HCT116 (cell line): ENCODE results near the gene FTO. TPM values are rescaled to one million over a fixed set of nuclear protein-coding genes. Genes with fewer than 3 reads are reported as not detected.

ENCODE experiments used
- ATAC-seq: fragments of 200-7000 bp; cut with Tn5 transposase; 2 replicates; pipeline ENCODE4 v1.9.1; 2020; ENCODE audit warnings: mild to moderate bottlenecking, moderate library complexity
- BruUV-seq: library from RNA; stranded (reverse); fragments of 400-500 nt; replicated peaks from 2 replicates; lab custom pipeline; 2021; lab: Mats Ljungman, UMichigan
- CTCF ChIA-PET: fragments of 300-600 bp; sonication (Branson Sonifier 250); formaldehyde crosslinking; loops from one replicate; lab custom pipeline; 2021; ENCODE audit warnings: antibody characterized with exemption; lab: Charles Lee
- POLR2A ChIA-PET: fragments of 300-600, 350-600 bp; sonication (Branson Sonifier 250); formaldehyde crosslinking; loops from one replicate; lab custom pipeline; 2021; ENCODE audit warnings: antibody characterized with exemption; lab: Charles Lee
- RAD21 ChIA-PET, 2 experiments: fragments of 300-600 bp; sonication (Branson Sonifier 250); formaldehyde crosslinking; loops; one replicate each; lab custom pipeline; 2023; ENCODE audit warnings: low total read pairs in 2 of 2; ENCODE audit not compliant: uncharacterized antibody in 2 of 2, unreplicated experiment in 2 of 2, low non-redundant PET in 1 of 2; lab: Charles Lee
- DNase-seq: peaks from one replicate; pipeline ENCODE4 v3.0.0-alpha.2; 2010; ENCODE audit warnings: low read depth, low spot score
- H2AFZ ChIP-seq: fragments of 200-600 bp; shearing (Covaris generic), sonication (generic); 2 replicates; pipeline ENCODE4 v1.6.1; 2017; ENCODE audit warnings: low read depth, mixed run types, mixed read lengths, antibody characterized with exemption, low read length; ENCODE audit not compliant: poor library complexity, severe bottlenecking
- H3K27ac ChIP-seq: 2 replicates; pipeline ENCODE4 v1.5.1; 2012; ENCODE audit warnings: low read depth, low read length
- H3K27me3 ChIP-seq: fragments of 200-600 bp; sonication (generic); 2 replicates; pipeline ENCODE4 v1.6.1; 2016; ENCODE audit warnings: mixed run types, low read length, mixed read lengths; ENCODE audit not compliant: insufficient read depth
- H3K36me3 ChIP-seq, 2 experiments: fragments of 200-500 bp in 1 of 2; fragments of 200-600 bp in 1 of 2; sonication (Bioruptor generic) in 1 of 2; sonication (generic) in 1 of 2; 2 replicates each; pipeline versions ENCODE4 v1.5.1 to v1.6.1; 2014 to 2016; ENCODE audit warnings: low read length in 2 of 2, inconsistent platforms in 1 of 2, mixed read lengths in 1 of 2, mixed run types in 1 of 2; ENCODE audit not compliant: insufficient read depth in 2 of 2, control insufficient read depth in 1 of 2
- H3K4me1 ChIP-seq, 2 experiments: fragments of 200-600 bp in 1 of 2; sonication (generic) in 1 of 2; 2 replicates each; pipeline versions ENCODE4 v1.5.1 to v1.6.1; 2012 to 2017; ENCODE audit warnings: low read length in 2 of 2, inconsistent platforms in 1 of 2, mild to moderate bottlenecking in 1 of 2, mixed read lengths in 1 of 2, mixed run types in 1 of 2, moderate library complexity in 1 of 2; ENCODE audit not compliant: insufficient read depth in 2 of 2, control insufficient read depth in 1 of 2
- H3K4me2 ChIP-seq: fragments of 200-600 bp; sonication (generic); 2 replicates; pipeline ENCODE4 v1.6.1; 2017; ENCODE audit warnings: mixed run types, low read length, mixed read lengths
- H3K4me3 ChIP-seq, 2 experiments: fragments of 200-600 bp in 1 of 2; sonication (generic) in 1 of 2; replicated peaks in 1 of 2; 2 replicates each; pipeline ENCODE4 v1.5.1; 2011 to 2016; ENCODE audit warnings: low read length in 2 of 2, control low read depth in 1 of 2, low read depth in 1 of 2, mild to moderate bottlenecking in 1 of 2, mixed read lengths in 1 of 2, mixed run types in 1 of 2
- H3K79me2 ChIP-seq: fragments of 200-600 bp; sonication (generic); 2 replicates; pipeline ENCODE4 v1.6.1; 2017; ENCODE audit warnings: mild to moderate bottlenecking, mixed run types, low read length, moderate library complexity, mixed read lengths; ENCODE audit not compliant: insufficient read depth
- H3K9ac ChIP-seq: fragments of 200-600 bp; sonication (generic); 2 replicates; pipeline ENCODE4 v1.6.1; 2016; ENCODE audit warnings: low read length, mixed read lengths
- H3K9me2 ChIP-seq: fragments of 200-600 bp; sonication (generic), shearing (Covaris generic); 2 replicates; pipeline ENCODE4 v1.6.1; 2017; ENCODE audit warnings: mixed run types, mild to moderate bottlenecking, moderate library complexity; ENCODE audit not compliant: insufficient read depth
- H3K9me3 ChIP-seq, 2 experiments: fragments of 200-500 bp in 1 of 2; fragments of 200-600 bp in 1 of 2; sonication (Bioruptor generic) in 1 of 2; sonication (generic) in 1 of 2; 2 replicates each; pipeline ENCODE4 v1.6.1; 2014 to 2017; ENCODE audit warnings: low read length in 2 of 2, mixed read lengths in 2 of 2, inconsistent platforms in 1 of 2, low read depth in 1 of 2, mild to moderate bottlenecking in 1 of 2, mixed run types in 1 of 2, moderate library complexity in 1 of 2; ENCODE audit not compliant: control insufficient read depth in 1 of 2, insufficient read depth in 1 of 2
- H4K20me1 ChIP-seq: fragments of 200-600 bp; sonication (generic), shearing (Covaris generic); 2 replicates; pipeline ENCODE4 v1.6.1; 2017; ENCODE audit warnings: mixed run types, mild to moderate bottlenecking, moderate library complexity; ENCODE audit not compliant: insufficient read depth
- CBX3 ChIP-seq: IDR thresholded peaks from 2 replicates; pipeline ENCODE4 v1.6.1; 2012; ENCODE audit warnings: low read depth
- EZH2 ChIP-seq: fragments of 200-600 bp; sonication (generic); IDR thresholded peaks from 2 replicates; pipeline ENCODE4 v1.6.1; 2017; ENCODE audit warnings: antibody characterized with exemption, mixed run types
- FOSL1 ChIP-seq: IDR thresholded peaks from 2 replicates; pipeline ENCODE4 v1.6.1; 2012; ENCODE audit warnings: low read depth
- MAX ChIP-seq: IDR thresholded peaks from 2 replicates; pipeline ENCODE4 v1.6.1; 2012
- POLR2A ChIP-seq: IDR thresholded peaks from 2 replicates; pipeline ENCODE4 v1.7.0; 2011; ENCODE audit warnings: borderline replicate concordance; ENCODE audit not compliant: insufficient read depth, insufficient read length; ENCODE audit errors: extremely low read depth
- POLR2AphosphoS5 ChIP-seq: IDR thresholded peaks from 2 replicates; pipeline ENCODE4 v1.6.1; 2011; ENCODE audit warnings: mild to moderate bottlenecking, low read depth, low read length, moderate library complexity
- SIN3A ChIP-seq: IDR thresholded peaks from 2 replicates; pipeline ENCODE4 v1.6.1; 2012; ENCODE audit warnings: low read depth
- SP1 ChIP-seq: IDR thresholded peaks from 2 replicates; pipeline ENCODE4 v1.6.1; 2012; ENCODE audit warnings: low read depth
- SRF ChIP-seq: IDR thresholded peaks from 2 replicates; pipeline ENCODE4 v1.6.1; 2012; ENCODE audit warnings: low read depth
- TCF7L2 ChIP-seq: IDR thresholded peaks from 2 replicates; pipeline ENCODE4 v1.7.0; 2011; ENCODE audit warnings: borderline replicate concordance, inconsistent platforms; ENCODE audit not compliant: insufficient read depth, insufficient read length; ENCODE audit errors: extremely low read depth
- YY1 ChIP-seq: IDR thresholded peaks from 2 replicates; pipeline ENCODE4 v1.6.1; 2011; ENCODE audit warnings: low read length, low read depth, moderate library complexity, mild to moderate bottlenecking; ENCODE audit not compliant: insufficient replicate concordance; ENCODE audit errors: extremely low read depth
- intact Hi-C: fragments of 100-400 bp; cut with micrococcal nuclease; formaldehyde crosslinking; loops from 2 replicates; pipeline ENCODE4 v1.10.0; 2022
- total RNA-seq: library from RNA; stranded (reverse); gene quantifications from one replicate; pipeline ENCODE4 v1.2.1, GENCODE V29; 2021; ENCODE audit not compliant: unreplicated experiment

FTO gene
- total RNA-seq, 1 experiment from 2014 or later = 55.2 TPM

- no peak overlapping the region for H3K27ac ChIP-seq
- POLR2A ChIA-PET = no interaction called here
- H3K27me3 ChIP-seq = no peaks in the 10 kb centered on the region
- no peaks in the 10 kb centered on the region for H4K20me1 ChIP-seq
- H3K9ac ChIP-seq = no peak overlapping the region
- no peak overlapping the region for H3K4me2 ChIP-seq
- RAD21 ChIA-PET = no interaction called here
- intact Hi-C loops = no loop called here
- H3K9me2 ChIP-seq = no peaks in the 10 kb centered on the region
- TF ChIP-seq EZH2 = no peak
- no peaks in the 10 kb centered on the region for H3K9me3 ChIP-seq
- H3K36me3 ChIP-seq = no peaks in the 10 kb centered on the region
- H3K4me3 ChIP-seq = no peak overlapping the region
- no peak for ATAC-seq
- H3K4me1 ChIP-seq = peaks cover 0 to 5% of the 10 kb centered on the region in 2 experiments; a peak in 1 of 4 replicates
- no TSS peak for BruUV-seq
- CTCF ChIA-PET = no interaction called here
- DNase-seq = no peak
- H2AFZ ChIP-seq = no peak overlapping the region
- no peaks in the 10 kb centered on the region for H3K79me2 ChIP-seq
These were observed 210.8 kb downstream of the FTO start for GRCh38 chr16:53914736-53915135.

GRCh38 chr16:53915452-53916160 lies 211.7 kb downstream of the FTO start:
- POLR2A ChIA-PET = no interaction called here
- RAD21 ChIA-PET = no interaction called here
- intact Hi-C loops = no loop called here
- Histone ChIP-seq H3K9me2 (no peaks in the 10 kb centered on the region), H3K9me3 (no peaks in the 10 kb centered on the region), H4K20me1 (no peaks in the 10 kb centered on the region), H3K36me3 (no peaks in the 10 kb centered on the region), H3K4me2 (no peak overlapping the region), H3K27me3 (no peaks in the 10 kb centered on the region), H2AFZ (no peak overlapping the region), H3K4me1 (peaks cover 0 to 5% of the 10 kb centered on the region in 2 experiments; a peak in 1 of 4 replicates), H3K27ac (no peak overlapping the region), H3K79me2 (no peaks in the 10 kb centered on the region), H3K9ac (no peak overlapping the region), H3K4me3 (no peak overlapping the region)
- CTCF ChIA-PET = no interaction called here
- ATAC-seq (no peak), DNase-seq (no peak)
- BruUV-seq = no TSS peak
- TF ChIP-seq POLR2A (no peak), YY1 (no peak), CBX3 (no peak), EZH2 (no peak), POLR2AphosphoS5 (no peak), MAX (no peak), SP1 (no peak), SRF (no peak), FOSL1 (no peak), TCF7L2 (no peak), SIN3A (no peak)
